NCI-H2081 treated with DMSO at 0.1 percent for 48 hours (cell line): ENCODE results near the gene FGF3.

Source experiments
- DNase-seq: peaks from one replicate; lab custom pipeline; 2025; lab: John Stamatoyannopoulos, UW

FGF3 gene

GRCh38 chr11:69843529-69843921, 24.3 kb upstream of the FGF3 start:
- DNase-seq = no peak

GRCh38 chr11:69842746-69843528, 23.7 kb upstream of the FGF3 start:
- no peak for DNase-seq

GRCh38 chr11:69841859-69842698, 22.9 kb upstream of the FGF3 start:
- no peak for DNase-seq

- DNase-seq = no peak
Observed at GRCh38 chr11:69841170-69841858, 22.1 kb upstream of the FGF3 start.

GRCh38 chr11:69840371-69841169, 21.4 kb upstream of the FGF3 start:
- no peak for DNase-seq

- no peak for DNase-seq
Observed at GRCh38 chr11:69839516-69839915, 20.3 kb upstream of the FGF3 start.

GRCh38 chr11:69837791-69838190, 18.6 kb upstream of the FGF3 start:
- DNase-seq = no peak

GRCh38 chr11:69836401-69836800, 17.2 kb upstream of the FGF3 start:
- DNase-seq = no peak

GRCh38 chr11:69834811-69835800, 15.9 kb upstream of the FGF3 start:
- DNase-seq = no peak

- no peak for DNase-seq
Observed at GRCh38 chr11:69834251-69834650, 15.0 kb upstream of the FGF3 start.

- DNase-seq = no peak
Observed at GRCh38 chr11:69832561-69833413, 13.6 kb upstream of the FGF3 start.

- no peak for DNase-seq
Observed at GRCh38 chr11:69831985-69832384, 12.8 kb upstream of the FGF3 start.

- no peak for DNase-seq
Observed at GRCh38 chr11:69830086-69830485, 10.9 kb upstream of the FGF3 start.

- DNase-seq = no peak
Observed at GRCh38 chr11:69828971-69829344, 9.7 kb upstream of the FGF3 start.

- DNase-seq = no peak
Observed at GRCh38 chr11:69828276-69828970, 9.2 kb upstream of the FGF3 start.

GRCh38 chr11:69826773-69827172, 7.6 kb upstream of the FGF3 start:
- DNase-seq = no peak

- DNase-seq = no peak
Observed at GRCh38 chr11:69825941-69826340, 6.7 kb upstream of the FGF3 start.

- no peak for DNase-seq
Observed at GRCh38 chr11:69825037-69825834, 6.0 kb upstream of the FGF3 start.
